ENCODE results near the gene GRAMD4. TPM values are rescaled to one million over a fixed set of nuclear protein-coding genes. Genes with fewer than 3 reads are reported as not detected.

The GRAMD4 gene
- total RNA-seq, 4 donors from 2014 or later: 16.7 to 106 (median 53.3) TPM

GRCh38 chr22:46666577-46667244, 46.5 kb downstream of the GRAMD4 start:
- Histone ChIP-seq H3K9me3 (no peaks in the 10 kb centered on the region), H3K27ac (no peak overlapping the region), H3K27me3 (no peaks in the 10 kb centered on the region), H3K36me3 (peaks cover 0 to 61% of the 10 kb centered on the region in 2 donors), H3K4me3 (no peak overlapping the region), H3K4me1 (no peaks in the 10 kb centered on the region)
- in situ Hi-C loops (cut with MboI; ENCODE audit: low sequenced_read_pairs in 4 of 4): no loop called here
- DNase-seq: no peak
- no peak for TF ChIP-seq CTCF (IDR thresholded peaks at IDR 0.05 in 4 of 5, conservative IDR thresholded peaks at IDR 0.05 in 1 of 5)
- no peak for TF ChIP-seq POLR2A (IDR thresholded peaks at IDR 0.05)
- intact Hi-C loops (cut with DNase I; ENCODE audit: low total_unique reads): no loop called here
- ATAC-seq: no peak

GRCh38 chr22:46667245-46667623, 47.0 kb downstream of the GRAMD4 start:
- TF ChIP-seq CTCF (IDR thresholded peaks at IDR 0.05 in 4 of 5, conservative IDR thresholded peaks at IDR 0.05 in 1 of 5) (no peak), POLR2A (IDR thresholded peaks at IDR 0.05) (no peak)
- ATAC-seq: no peak
- no peak for DNase-seq
- intact Hi-C loops (cut with DNase I; ENCODE audit: low total_unique reads): no loop called here
- Histone ChIP-seq H3K9me3 (no peaks in the 10 kb centered on the region), H3K27ac (no peak overlapping the region), H3K27me3 (no peaks in the 10 kb centered on the region), H3K4me1 (no peaks in the 10 kb centered on the region), H3K36me3 (peaks cover 0 to 61% of the 10 kb centered on the region in 2 donors), H3K4me3 (no peak overlapping the region)
- in situ Hi-C loops (cut with MboI; ENCODE audit: low sequenced_read_pairs in 4 of 4): no loop called here

GRCh38 chr22:46668116-46668515, 47.9 kb downstream of the GRAMD4 start:
- no peak overlapping the region for H3K27ac ChIP-seq
- in situ Hi-C loops (cut with MboI; ENCODE audit: low sequenced_read_pairs in 4 of 4) (no loop called here), intact Hi-C loops (cut with DNase I; ENCODE audit: low total_unique reads) (no loop called here)
- H3K4me1 ChIP-seq: no peaks in the 10 kb centered on the region
- TF ChIP-seq POLR2A (IDR thresholded peaks at IDR 0.05) (no peak), CTCF (IDR thresholded peaks at IDR 0.05 in 4 of 5, conservative IDR thresholded peaks at IDR 0.05 in 1 of 5) (no peak)
- H3K27me3 ChIP-seq: no peaks in the 10 kb centered on the region
- H3K4me3 ChIP-seq: no peak overlapping the region
- ATAC-seq (no peak), DNase-seq (no peak)
- no peaks in the 10 kb centered on the region for H3K9me3 ChIP-seq
- peaks cover 0 to 61% of the 10 kb centered on the region in 2 donors for H3K36me3 ChIP-seq

- H3K27ac ChIP-seq: no peak overlapping the region
- H3K4me3 ChIP-seq: no peak overlapping the region
- in situ Hi-C loops (cut with MboI; ENCODE audit: low sequenced_read_pairs in 4 of 4): no loop called here
These were observed 49.0 kb downstream of the GRAMD4 start for GRCh38 chr22:46669201-46669600.

More at GRCh38 chr22:46669201-46669600, 49.0 kb downstream of the GRAMD4 start:
- no peaks in the 10 kb centered on the region for H3K27me3 ChIP-seq
- ATAC-seq: no peak
- no peaks in the 10 kb centered on the region for H3K9me3 ChIP-seq
- H3K4me1 ChIP-seq: no peaks in the 10 kb centered on the region
- H3K36me3 ChIP-seq: peaks cover 0 to 62% of the 10 kb centered on the region in 2 donors
- intact Hi-C loops (cut with DNase I; ENCODE audit: low total_unique reads): no loop called here
- TF ChIP-seq POLR2A (IDR thresholded peaks at IDR 0.05) (no peak), CTCF (IDR thresholded peaks at IDR 0.05 in 4 of 5, conservative IDR thresholded peaks at IDR 0.05 in 1 of 5) (no peak)
- DNase-seq: no peak

Measured in gastrocnemius medialis (tissue), 4 donors.